Heart left ventricle (tissue), 13 donors: ENCODE data around the gene PPP1R12B.
"Not testable (repeated sequence)": the region's sequence is repeated elsewhere in the genome, so short reads cannot be mapped to it uniquely, and the experiment has no call there.

Experiments used
- POLR2A ChIP-seq, 2 donors: fragments of 450-650 bp; IDR thresholded peaks; one replicate each; pipeline ENCODE4 v1.6.1; 2017; ENCODE audit warnings: antibody characterized with exemption in 2 of 2, mild to moderate bottlenecking in 2 of 2, moderate library complexity in 2 of 2
- TF ChIP-seq, protein P1 (sequence below), 12 donors: fragments of 200-600 bp; sonication (generic) in 4 of 12; IDR thresholded peaks; one replicate each; pipeline versions ENCODE4 v1.5.0 to v1.8.0; 2018 to 2022; ENCODE audit warnings: antibody characterized with exemption in 12 of 12, mild to moderate bottlenecking in 5 of 12
- donor health status: ischemic (EF 13 %, LVEDD 7.1; RV severe dilation, severe dysfunction).
- donor health status: DM: no; HTN: yes; CAD: no.
- donor health status: DM: no; HTN: no; CAD: no.
- donor health status: ischemic (EF 25% LVEDD 6.9; RV normal size, moderate dysfunction).
- donor health status: ischemic (EF 25% LVEDD 5.7; RV mildly dilated, moderate dysfunction).
- donor health status: ischemic (EF 35%, LVEDD 5.7; RV mildly dilated, moderate dysfunction).
- donor health status: nonischemic (EF 11% LVEDD 7.7; RV severe dilation, severe dysfunction).
- donor health status: DM: yes; HTN: yes; CAD: no.
- donor health status: PGD.
- donor health status: ischemic (EF 29% LVEDD 5.4; RV normal size, mild dysfunction).
- donor health status: nonischemic (EF 23%, LVEDD 6.1; RV moderate dilation, normal function).

DNA sequence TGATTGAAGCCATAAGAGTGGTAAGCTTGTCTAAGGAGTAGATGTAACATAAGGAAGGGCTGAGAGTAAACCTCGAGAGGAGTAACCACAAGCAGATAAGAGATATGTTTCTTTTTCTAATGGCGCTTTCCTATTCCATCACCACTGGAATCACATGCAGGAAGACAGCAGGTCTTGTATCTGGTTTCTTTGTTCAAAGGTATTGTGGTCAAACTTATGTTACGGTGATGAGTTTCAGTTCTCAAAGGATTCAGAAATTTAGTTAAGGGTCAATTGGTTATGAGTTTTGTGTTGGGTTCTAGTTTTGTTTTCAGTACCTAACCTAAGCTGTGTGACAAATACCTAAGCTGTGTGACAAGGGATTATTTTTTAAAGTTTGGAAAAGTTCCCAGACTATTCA lies 198.3 kb downstream of the PPP1R12B start:
- TF ChIP-seq, protein P1, sequence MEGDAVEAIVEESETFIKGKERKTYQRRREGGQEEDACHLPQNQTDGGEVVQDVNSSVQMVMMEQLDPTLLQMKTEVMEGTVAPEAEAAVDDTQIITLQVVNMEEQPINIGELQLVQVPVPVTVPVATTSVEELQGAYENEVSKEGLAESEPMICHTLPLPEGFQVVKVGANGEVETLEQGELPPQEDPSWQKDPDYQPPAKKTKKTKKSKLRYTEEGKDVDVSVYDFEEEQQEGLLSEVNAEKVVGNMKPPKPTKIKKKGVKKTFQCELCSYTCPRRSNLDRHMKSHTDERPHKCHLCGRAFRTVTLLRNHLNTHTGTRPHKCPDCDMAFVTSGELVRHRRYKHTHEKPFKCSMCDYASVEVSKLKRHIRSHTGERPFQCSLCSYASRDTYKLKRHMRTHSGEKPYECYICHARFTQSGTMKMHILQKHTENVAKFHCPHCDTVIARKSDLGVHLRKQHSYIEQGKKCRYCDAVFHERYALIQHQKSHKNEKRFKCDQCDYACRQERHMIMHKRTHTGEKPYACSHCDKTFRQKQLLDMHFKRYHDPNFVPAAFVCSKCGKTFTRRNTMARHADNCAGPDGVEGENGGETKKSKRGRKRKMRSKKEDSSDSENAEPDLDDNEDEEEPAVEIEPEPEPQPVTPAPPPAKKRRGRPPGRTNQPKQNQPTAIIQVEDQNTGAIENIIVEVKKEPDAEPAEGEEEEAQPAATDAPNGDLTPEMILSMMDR (IDR thresholded peaks at IDR 0.05), result not testable (repeated sequence)
- not testable (repeated sequence) for TF ChIP-seq POLR2A (IDR thresholded peaks at IDR 0.05)
